GM21515 (cell line): Measurements from ENCODE around the gene MRPL23.

Source experiments
- ATAC-seq: cut with Tn5 transposase; IDR thresholded peaks from one replicate; pipeline ENCODE4 v1.9.1; 2021; ENCODE audit not compliant: unreplicated experiment

The MRPL23 gene

GRCh38 chr11:1988667-1989317 lies 41.7 kb downstream of the MRPL23 start:
- no peak for ATAC-seq

DNA sequence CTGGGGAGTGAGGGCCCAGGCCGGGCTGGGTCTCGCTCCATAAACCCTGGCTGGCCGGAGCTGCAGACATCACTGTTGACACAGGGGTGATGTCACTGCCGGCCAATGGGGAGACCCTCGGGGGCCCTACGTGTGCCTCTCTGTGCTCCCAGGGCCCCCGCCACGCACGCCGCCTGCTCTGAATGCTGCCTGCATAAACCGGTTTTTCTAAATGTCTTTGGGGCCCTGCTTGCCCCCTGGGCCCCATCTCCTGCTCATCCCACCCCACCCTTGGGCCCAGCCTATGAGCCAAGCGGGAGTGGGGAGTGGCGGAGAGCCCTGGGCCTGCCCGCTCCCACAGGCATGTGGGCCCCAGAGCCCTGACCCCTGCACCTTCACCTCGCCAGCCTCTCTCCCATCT lies 42.8 kb downstream of the MRPL23 start:
- no peak for ATAC-seq

- no peak for ATAC-seq
These were observed 43.9 kb downstream of the MRPL23 start for GRCh38 chr11:1990872-1991578.

GRCh38 chr11:1992111-1992510 lies 45.0 kb downstream of the MRPL23 start:
- no peak for ATAC-seq

GRCh38 chr11:1994121-1994520 lies 47.0 kb downstream of the MRPL23 start:
- no peak for ATAC-seq

DNA sequence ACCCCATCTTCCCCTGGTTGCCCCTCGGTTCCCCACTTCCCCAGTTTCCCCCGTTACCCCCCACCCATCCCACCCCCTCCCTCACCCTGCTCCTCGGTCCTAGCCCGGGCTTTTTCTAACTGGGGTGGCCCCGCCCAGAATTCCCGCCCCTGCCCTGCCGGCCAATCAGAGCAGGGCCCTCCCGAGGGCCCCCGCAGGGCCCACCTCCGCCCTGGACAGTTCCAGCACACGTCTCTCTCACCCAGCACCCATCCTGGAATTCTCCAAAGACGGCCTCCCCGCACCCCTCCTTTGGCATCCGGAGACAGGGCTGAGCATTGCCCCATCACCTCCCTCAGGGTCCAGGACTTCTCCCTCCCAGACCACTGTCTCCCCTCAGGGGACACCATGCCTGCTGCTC lies 50.6 kb downstream of the MRPL23 start, which contains the start of gene H19:
Gene H19 (minus strand): TSS at position 88 of the 400 bp plus-strand sequence.
- ATAC-seq: no peak

DNA sequence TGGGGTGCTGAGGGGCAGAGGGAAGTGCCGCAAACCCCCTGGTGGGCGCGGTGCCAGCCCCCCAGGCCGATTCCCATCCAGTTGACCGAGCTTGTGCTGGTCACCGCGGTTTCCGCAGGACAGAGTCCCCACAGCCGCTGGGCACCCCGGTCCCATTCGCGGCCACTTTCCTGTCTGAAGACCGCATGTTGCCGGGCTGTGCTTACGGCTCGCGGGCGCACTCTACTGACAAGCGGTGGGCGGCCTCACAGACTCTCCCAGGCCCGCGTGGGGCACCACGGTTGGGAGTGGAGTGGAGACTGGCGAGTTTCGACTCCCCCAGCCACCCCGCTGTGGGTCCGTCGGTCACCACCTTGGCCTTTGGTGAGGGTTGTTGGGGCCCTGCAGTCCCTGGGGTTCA lies 51.2 kb downstream of the MRPL23 start:
- ATAC-seq: no peak

- no peak for ATAC-seq
These were observed 51.7 kb downstream of the MRPL23 start for GRCh38 chr11:1998861-1999260.

GRCh38 chr11:2002042-2002776 lies 55.1 kb downstream of the MRPL23 start:
- no peak for ATAC-seq

DNA sequence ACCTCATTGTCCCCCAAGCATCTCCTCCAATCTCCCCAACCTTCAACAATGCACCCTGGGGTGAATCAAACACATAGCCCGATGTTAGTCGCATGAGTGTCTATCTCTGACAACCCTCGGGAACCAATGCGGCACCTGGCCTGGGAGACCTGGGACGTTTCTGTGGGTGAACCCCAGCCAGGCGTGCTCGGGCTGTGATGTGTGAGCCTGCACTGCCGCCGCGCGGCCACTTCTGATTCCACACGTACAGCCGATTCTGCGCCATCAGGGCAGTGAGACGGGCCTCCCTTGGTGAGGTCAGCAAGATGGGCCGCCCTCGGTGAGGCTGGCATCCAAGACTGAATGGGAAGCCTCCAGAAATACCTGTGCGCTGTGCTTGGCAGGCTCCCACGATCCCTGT lies 55.7 kb downstream of the MRPL23 start:
- no peak for ATAC-seq

GRCh38 chr11:2004466-2004865 lies 57.3 kb downstream of the MRPL23 start:
- ATAC-seq: no peak
